ENCODE measurements around the gene EIF5A.

Gene EIF5A

DNA sequence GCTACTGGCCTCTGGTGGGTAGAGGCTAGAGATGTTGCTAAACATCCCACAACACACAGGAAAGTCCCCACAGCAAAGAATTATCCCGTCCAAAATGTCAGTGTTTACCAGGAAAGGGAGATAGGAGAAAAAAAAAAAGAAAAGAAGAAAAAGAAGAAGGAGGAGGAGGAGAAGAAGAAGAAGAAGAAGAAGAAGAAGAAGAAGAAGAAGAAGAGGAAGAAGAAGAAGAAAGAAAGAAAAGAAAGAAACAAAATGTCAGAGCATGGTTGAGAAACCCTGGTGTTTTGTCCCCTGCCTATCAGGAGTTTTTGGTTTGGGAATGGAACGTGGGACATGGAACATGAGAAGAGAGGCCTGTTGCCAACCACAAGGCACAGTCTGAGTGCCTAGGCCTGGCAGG is 50.0 kb downstream of the EIF5A start:
- DNase-seq: no peak

DNA sequence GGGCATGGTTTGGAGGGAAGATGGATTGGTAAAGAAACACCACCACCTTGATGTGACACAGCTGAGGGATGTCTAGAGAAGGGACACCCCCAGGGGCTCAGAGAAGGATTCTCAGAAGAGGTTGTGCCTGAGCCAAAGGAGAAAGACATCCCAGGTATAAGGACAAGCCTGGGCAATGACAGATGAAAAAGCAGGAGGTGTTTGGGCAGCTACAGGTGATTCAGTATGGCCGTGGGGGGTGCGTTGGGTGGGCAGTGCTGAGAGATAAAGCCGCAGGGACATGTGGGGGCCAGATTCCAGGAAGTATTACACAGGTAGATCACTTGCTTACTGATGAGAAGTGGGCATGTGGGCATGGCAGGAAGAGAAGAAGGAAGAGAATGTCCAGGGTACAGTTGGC is 54.5 kb downstream of the EIF5A start:
- no peak for DNase-seq

Measured in NCI-H345 (cell line).